HUDEP-2 (cell line): ENCODE measurements around the gene SPTLC1.
A peak's percentile ranks its signal among the peaks of the same experiment; 100 is the strongest.
"Not testable (repeated sequence)": the region's sequence is repeated elsewhere in the genome, so short reads cannot be mapped to it uniquely, and the experiment has no call there.

Experiments
- DNase-seq, 76 experiments: peaks; one replicate each; lab custom pipeline; 2025; ENCODE audit not compliant: unreplicated experiment in 76 of 76; lab: John Stamatoyannopoulos, UW

Gene SPTLC1

DNA sequence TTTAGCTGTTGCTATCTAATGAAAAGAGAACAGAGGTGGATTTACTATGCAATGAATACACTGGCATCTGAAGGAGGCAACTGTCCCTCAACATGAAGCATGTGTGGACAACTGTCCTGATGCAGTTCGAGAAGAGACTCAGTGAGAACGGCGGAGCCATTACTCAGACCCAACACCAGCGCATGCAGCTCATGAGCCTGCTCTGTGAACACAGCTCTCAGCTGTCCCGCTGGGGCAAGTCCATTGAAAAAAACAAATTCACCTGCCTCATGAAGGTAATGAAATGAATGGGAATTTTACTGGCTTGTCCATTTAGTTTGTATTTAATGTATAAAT, 78.8 kb downstream of the SPTLC1 start:
- DNase-seq, result no peak

DNA sequence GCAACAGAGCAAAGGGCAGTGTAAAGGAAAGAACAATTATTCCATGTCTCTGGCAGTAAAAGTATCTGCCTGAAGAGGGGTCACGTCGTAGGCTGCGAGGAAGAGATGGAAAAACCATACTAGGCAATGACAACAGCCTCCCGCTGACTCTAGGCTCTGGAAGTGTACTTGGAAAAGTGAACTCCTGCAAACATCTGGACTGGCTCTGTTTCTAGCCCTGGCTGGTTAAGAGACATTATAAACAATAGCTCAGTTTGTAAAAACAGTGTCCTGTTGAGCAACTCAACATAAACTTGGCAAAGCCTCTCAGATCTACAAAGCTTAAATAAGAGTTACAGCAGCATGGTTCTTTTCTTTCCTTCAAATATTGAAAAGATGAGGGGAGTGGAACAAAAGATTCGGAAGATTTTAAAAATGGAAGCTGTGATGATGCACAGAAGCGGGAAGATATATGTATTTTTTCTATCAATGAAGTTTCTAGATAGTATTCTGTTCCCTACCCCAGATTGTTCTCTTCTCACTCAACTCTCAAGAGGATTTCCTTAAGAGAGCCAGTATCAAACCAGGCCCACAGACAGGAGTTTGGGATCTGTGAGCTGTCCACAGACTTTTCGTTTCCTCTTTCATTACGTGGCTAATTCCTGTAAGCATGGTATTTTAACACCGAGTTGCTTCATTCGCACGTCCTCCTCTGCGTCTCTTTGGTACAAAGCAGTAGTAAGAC, 79.4 kb downstream of the SPTLC1 start:
- DNase-seq, result no peak

DNA sequence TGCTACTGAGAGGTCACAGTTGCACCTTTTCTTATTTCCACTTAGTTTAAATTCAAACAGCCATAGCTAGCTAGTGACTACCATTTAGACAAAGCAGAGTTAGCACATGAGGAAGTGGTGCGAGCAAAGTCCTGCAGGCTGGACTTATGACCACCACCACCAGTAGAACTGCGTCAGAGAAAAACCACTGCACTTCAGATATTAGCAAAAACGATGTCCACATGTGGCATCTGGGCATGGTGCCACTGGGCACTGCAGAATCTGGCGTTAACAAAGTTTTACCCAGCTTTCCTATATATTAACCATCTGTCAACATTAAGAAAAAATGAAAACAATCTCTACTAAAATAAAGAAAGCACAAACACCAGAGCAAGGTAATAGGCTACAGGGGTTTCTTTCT, 80.1 kb downstream of the SPTLC1 start:
- no peak for DNase-seq

DNA sequence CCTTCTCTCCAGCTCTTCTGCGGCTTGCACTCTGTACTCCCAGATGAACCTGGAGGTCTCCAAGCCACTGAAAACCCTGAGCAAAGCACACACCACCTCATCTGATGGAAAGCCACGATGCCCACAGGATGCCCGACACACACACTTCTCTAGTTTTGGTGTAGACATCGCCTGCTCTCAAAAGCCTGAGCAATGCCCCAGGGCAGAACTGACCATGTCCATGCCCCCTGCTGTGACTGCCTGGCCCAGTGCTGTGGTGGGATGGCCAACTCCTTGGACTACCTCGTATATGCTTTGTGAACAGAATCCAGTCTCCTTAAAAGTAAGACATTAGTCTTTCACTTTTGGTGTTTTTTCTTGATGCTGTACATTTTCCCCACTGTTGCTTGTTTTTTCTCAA, 81.2 kb downstream of the SPTLC1 start:
- DNase-seq, result no peak

DNA sequence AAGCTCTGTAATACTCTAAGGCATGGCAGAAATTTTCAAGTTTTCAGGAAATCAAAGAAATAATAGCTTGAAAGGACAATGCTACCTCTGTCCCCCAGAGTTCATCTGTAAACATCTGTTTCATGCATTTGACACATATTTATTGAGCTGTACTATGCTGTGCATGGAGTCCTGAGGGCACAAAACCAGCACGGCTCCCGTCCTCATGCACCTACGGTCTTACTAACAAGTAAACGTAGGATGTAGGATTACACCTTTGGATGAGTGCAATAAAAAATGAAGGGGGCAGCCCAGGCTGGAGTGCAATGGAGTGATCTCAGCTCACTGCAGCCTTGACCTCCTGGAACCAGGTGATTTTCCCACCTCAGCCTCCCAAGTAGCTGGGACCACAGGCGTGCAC, 81.9 kb downstream of the SPTLC1 start:
- no peak for DNase-seq

DNA sequence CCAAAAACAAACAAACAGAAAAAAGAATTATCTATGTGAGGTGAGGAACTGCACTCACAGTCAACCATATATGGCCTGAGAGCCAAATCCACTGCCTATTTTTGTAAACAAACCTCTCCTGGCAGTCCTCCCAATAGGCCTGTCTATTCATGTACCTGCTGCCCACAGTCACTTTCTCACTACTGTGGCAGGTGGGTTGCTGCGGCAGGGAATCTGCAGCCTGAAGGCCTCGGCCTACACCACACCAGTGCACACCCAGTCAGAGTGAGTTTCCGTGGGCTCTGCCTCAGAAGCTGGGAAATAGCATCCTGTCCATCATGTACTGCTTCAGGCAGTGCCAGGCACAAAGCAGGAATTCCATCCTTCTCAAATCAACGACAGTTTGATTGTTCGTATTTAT, 82.3 kb downstream of the SPTLC1 start:
- DNase-seq, result no peak

DNA sequence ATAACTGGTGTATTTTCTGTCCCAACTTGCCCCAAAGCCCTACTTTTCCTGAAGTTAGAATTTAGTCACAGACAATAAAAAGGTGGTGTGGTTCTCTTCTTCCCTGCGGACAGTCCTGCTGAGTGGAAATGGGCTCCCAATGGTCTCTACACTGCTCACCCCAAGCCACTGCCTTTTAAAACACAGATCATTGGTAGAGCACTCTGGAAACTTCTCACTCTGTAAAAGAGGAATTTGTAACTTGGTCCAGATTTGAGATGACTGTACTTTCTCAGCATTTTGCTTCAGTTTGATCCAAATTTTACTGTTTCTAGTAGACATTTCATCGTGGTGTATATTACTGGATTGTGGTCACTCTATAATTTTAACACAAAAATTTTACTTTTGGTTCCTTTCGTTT, 84.8 kb downstream of the SPTLC1 start:
- DNase-seq, result no peak

DNA sequence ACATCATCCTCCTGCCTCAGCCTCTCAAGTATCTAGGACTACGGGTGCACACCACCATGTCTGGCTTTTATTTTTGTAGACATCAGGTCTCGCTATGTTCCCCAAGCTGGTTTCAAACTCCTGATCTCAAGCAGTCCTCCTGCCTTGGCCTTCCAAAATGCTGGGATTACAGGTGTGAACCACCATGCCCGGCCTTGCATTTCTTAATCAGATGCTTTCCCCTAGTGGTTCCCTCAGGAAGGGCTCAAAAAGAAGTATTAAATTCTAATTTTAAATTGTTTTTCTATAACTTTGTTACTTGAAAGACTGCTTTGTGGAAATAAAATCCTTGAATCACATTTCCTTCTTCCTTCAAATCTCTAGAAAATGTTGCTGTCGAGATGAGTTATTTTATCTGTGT, 85.7 kb downstream of the SPTLC1 start:
- DNase-seq, result no peak

DNA sequence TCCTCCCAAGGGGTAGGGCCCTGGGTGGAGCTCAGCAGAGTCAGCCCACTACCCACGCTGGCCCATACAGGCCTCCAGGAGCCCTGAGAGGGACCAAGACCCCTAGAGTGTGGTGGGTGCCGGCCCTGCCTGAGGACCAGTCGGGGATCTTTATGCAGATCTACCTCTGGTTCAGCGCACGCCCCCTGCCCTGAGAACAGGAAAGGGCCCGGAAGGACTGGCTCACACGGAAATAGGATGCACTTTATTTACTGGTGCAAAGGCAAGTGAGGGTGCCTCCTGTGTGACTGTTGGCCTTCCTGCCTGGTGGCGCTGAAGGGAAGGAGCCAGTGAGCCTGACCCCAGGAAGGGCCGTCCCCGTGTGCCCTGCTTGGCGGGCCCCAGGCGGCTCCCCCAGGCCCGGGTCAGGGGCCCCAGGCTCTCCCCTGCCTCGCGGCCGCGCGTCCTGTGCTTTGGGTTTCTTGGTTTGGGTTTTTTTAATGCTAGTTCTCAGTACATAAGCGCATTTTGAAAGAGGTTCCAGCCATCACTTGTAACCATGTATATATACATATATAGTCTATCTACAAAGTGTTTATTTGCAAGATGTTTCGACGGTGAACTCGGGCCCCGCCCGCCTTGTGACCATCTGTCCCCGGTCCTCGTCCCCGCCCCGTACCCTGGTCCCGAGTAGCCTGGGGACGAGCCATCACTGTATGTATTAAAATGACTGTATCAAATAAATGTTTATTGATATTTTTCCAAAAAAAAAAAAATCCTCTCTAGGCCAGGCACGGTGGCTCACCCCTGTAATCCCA, 88.8 kb downstream of the SPTLC1 start:
- no peak for DNase-seq

DNA sequence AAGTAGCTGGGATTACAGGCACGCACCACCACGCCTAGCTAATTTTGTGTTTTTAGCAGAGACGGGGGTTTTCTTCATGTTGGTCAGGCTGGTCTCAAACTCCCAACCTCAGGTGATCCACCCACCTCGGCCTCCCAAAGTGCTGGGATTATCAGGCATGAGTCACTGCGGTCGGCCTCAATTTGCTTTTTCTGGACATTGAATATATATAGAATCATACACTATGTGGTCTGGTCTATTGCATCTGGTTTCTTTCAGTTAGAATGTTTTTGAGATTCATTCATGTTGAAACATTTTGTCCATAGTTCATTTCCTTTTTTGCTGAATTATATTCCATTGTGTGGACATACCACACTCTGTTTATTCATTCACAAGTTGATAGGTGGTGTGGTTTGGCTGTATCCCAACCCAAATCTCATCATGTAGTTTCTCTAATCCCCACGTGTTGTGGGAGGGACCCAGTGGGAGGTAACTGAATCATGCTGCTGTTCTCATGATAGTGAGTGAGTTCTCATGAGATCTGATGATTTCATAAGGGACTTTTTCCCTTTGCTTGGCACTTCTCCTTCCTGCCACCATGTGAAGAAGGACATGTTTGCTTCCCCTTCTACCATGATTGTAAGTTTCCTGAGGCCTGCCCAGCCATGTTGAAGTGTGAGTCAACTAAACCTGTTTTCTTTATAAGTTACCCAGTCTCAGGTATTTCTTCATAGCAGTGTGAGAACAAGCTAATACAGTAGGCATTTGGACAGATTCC, 93.2 kb downstream of the SPTLC1 start:
- DNase-seq, result peak in 43 of 76 experiments; percentile 3 to 74 (median 22)

DNA sequence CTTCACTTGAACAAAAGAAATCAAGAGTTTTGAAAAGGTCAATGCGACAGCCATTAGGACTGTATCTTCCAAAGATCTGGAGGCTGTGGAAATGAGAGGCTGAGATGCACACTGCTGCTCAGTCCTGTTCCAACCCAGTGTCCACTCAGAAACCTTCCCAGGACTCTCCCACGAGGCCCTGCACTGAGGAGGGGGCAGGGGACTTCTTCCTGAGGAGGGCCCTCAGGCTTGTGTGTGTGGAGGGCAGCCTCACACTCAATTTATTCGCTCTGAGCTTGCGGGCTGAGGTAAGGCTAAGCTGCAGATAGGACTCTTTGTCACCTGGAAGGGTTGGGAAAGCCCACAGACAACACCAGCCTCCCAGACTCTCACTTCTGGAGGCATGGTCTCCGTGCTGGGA, 95.6 kb downstream of the SPTLC1 start:
- DNase-seq, result no peak

DNA sequence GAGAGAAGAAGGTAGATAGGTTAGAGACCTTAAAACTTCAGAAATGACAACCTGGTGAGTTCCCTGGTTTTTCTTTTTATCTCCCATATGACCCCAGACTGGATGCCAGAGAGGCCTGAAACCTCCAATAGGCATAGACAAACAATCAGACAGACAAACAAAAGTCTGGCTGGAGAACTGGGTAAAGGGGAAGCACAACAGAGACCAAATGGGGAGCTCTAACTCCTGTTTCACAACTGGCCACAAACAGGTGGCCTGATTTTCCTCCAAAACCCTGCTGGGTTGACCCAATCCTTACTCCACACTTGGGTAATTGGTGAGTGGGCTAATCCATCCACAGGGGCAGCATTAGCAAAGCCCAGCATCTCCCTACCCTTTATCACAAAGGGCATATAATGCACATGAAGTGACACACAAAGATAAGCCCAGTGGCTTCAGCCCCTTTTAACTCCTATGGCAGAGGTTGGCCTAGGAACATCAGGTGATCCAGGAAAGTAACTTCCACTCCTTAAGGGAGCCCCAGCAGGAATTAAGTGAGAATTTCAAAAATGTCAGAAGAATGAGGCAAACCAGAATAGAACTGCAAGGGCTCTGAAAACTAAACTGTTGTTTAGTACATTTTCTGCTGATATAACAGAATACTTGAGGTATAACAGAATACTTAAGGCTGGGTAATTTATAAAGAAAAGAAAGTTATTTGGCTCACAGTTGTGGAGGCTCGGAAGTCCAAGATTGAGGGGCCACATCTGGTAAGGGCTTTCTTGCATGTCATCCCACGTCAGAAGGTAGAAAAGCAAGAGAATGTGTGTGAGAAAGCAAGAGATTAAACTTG, 104.3 kb downstream of the SPTLC1 start:
- peak in 3 of 76 experiments; percentile 4 to 26 (median 11) for DNase-seq

DNA sequence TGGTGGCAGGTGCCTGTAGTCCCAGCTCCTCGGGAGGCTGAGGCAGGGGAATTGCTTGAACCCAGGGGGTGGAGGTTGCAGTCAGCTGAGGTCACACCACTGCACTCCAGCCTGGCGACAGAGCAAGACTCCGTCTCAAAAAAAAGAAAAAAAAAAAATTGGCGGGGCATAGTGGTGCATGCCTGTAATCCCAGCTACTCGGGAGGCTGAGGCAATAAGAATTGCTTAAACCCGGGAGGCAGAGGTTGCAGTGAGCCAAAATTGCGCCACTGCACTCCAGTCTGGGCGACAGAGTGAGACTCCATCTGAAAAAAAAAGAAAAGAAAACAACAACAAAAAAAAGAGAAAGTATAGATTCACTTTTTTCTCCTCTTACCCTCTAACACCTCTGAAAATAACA, 105.0 kb downstream of the SPTLC1 start:
- DNase-seq, result not testable (repeated sequence)

DNA sequence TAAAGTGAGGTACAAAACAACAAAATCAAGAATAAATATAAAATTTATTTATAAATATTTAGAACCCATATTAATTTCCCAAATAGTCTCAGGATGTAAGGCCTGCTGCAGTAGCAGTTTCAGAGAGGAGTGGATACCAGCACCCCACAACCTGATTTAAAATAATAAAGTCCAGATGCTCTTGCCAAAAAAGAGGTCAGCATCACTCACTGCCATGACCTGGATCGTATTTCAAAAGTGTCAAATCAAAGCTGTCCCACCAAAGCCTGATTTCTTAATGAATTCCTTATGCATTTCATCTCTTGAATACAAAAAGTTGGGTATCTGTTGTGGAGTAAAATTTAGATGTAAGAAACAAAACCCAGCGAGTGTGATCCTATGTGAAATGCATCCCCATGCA, 107.2 kb downstream of the SPTLC1 start:
- DNase-seq, result no peak

DNA sequence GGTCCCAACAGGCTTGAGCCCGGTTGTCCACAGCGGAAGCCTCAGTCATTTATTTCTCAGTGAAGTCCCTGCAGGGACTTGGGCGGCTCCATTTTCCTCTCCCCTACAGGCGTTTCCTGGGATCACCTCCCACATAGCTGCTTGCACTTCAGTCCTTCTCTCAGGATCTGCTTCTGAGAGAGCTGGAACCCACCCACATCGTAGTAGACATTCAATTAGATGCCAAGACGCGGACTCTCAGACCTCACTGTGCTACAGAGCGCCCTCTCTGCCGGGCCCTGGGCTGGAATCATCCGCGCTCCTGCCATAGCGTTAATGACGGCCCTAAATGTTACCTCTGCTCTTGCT, 111.2 kb downstream of the SPTLC1 start:
- DNase-seq, result no peak

DNA sequence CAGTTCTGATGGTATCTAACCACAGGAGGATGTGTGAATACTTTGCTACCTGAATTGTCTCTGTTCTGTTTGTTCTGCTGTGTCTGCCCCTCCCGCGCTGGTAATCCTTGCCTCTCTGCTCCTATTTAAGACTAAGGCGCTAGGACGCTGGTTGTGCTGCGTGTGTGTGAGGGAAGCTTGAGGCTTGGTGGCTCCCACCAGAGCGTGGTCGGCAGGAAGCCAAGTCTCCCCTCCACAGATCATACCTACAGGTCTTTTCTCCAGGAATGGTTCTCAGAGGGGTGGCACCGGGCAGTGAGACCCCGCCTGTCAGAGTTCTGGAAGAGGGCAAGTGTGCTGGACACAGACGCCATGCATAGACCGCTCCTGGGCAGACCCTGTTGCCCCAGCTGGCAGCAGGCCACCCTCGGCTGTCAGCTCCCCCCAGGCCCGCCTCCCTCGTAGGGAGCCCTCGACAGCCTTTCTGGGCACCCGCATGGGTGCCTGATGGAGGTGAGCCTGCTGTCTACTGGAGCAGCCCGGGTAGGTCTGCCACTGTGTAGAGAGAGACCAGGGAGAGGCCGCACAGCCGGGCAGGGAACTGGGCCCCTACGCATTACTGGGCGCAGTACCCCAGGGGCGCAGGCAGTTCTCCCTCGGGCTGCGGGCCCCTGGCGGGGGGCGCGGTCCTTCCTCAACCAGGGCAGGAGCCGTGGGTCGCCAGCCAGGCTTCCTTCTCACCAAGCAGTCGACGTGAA, 111.7 kb downstream of the SPTLC1 start:
- DNase-seq, result no peak

DNA sequence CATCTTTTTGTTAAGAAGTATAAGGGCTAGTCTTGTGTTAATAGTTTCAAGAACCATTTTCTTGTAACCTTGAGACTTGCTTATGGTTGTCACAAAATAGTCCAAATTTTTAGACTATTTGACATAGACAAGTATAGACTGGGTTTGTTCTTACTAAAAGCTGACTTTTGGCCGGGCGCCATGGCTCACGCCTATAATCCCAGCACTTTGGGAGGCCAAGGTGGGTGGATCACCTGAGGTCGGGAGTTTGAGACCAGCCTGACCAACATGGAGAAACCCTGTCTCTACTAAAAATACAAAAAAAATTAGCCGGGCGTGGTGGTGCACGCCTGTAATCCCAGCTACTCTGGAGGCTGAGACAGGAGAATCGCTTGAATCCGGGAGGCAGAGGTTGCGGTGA, 113.3 kb downstream of the SPTLC1 start:
- DNase-seq, result not testable (repeated sequence)

DNA sequence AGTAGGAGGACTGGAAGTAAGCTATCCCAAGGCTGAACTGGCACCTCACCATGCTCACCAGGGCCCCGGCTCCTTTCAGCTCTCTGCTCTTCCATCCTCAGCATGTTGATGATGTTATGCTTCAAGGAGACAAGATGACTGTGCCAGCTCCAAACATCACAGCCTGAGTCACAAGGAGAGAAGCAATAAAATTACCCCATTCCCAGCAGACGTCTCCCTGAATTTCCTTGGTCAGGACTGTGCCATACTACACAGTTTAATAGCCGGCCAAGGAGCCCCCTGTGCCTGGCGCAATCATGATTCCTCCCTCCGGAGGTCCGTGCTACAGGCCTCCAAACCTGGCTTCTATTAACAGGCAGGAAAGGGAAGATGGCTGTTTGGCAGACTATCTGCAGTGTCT, 114.0 kb downstream of the SPTLC1 start:
- DNase-seq, result no peak

DNA sequence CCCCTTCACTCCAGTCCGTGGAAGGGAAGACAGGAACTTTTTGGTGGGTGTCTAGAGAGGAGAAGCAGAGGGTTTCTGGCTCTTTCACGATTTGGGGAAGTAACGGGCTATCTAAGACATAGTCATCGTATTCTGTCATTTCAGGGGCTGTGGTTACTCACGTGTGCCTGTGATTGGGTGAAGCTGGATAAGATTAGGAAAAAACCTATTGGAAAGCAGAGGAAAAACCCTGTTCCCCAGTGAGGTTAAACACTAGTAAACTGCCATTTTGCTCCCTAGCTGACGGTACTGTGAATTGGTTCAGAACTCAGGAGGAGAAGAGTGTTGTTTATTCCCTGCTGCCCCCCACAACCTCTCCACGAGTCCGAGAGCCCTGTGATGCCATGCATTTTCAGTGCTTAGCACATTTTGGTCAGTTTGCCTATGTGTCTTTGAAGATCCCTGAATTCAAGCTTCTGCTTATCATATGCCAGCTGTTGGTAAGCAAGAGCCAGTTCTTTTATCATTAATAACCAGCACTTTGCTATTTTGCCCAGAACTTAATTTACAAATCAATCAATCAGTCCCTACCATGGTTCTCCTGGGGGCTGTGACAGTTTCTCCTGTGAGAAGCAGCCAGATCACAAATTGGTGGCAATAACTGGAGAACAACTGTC, 120.1 kb downstream of the SPTLC1 start:
- DNase-seq, result peak in 7 of 76 experiments; percentile 6 to 52 (median 16)

DNA sequence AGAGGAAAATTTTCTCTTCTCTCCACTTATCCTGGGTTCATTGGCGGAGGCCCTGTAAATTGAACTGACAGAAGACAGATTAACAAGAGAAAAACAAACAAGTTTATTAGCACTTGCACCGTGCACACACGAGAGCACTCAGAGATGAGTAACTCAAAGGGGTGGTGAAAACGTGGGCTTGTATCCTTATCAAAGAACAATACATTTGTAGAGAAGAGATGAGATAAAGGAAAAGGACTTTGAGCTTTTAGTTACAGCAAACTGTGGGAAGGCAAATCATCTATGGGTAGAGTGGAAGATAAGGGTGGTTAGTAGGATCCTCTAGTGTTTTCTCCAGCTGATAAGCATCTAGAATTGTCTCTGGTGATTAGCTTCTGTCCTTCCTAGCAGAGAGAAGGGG, 120.8 kb downstream of the SPTLC1 start:
- DNase-seq, result peak in 6 of 76 experiments; percentile 3 to 39 (median 14)
